Endothelial cell of umbilical vein (primary cell): ENCODE data around the gene FAM114A2.
"Not testable (repeated sequence)": the region's sequence is repeated elsewhere in the genome, so short reads cannot be mapped to it uniquely, and the experiment has no call there.

Experiments
- CTCF ChIP-seq, 2 donors: IDR thresholded peaks; 1 replicate in 1 of 2; 2 replicates in 1 of 2; pipeline ENCODE4 v1.5.1; 2011; ENCODE audit warnings: low read length in 2 of 2, mild to moderate bottlenecking in 2 of 2, moderate library complexity in 2 of 2, control low read depth in 1 of 2, inconsistent platforms in 1 of 2, low read depth in 1 of 2; ENCODE audit not compliant: insufficient read depth in 1 of 2; ENCODE audit errors: extremely low read depth in 1 of 2
- EZH2 ChIP-seq: IDR thresholded peaks from 2 replicates; pipeline ENCODE4 v1.6.1; 2012; ENCODE audit warnings: borderline replicate concordance, low read depth, mild to moderate bottlenecking, moderate library complexity, low read length, inconsistent platforms; ENCODE audit not compliant: severe bottlenecking
- GATA2 ChIP-seq: IDR thresholded peaks from 2 replicates; pipeline ENCODE4 v1.7.0; 2011; ENCODE audit warnings: low read depth, mild to moderate bottlenecking, moderate library complexity, mixed read lengths, low read length; ENCODE audit not compliant: insufficient read length, insufficient read depth
- JUN ChIP-seq: IDR thresholded peaks from 2 replicates; pipeline ENCODE4 v1.6.1; 2011; ENCODE audit warnings: borderline replicate concordance, low read depth; ENCODE audit not compliant: insufficient read length, insufficient read depth
- MYC ChIP-seq: IDR thresholded peaks from one replicate; pipeline ENCODE4 v1.6.1; 2011; ENCODE audit warnings: mild to moderate bottlenecking, low read depth, low read length
- POLR2A ChIP-seq: IDR thresholded peaks from 2 replicates; pipeline ENCODE4 v1.6.1; 2012; ENCODE audit warnings: low read depth, mild to moderate bottlenecking, control low read depth, low read length
- POLR2AphosphoS5 ChIP-seq: IDR thresholded peaks from 2 replicates; pipeline ENCODE4 v1.6.1; 2012; ENCODE audit warnings: low read depth, mild to moderate bottlenecking, control low read depth, low read length, moderate library complexity; ENCODE audit not compliant: insufficient read depth
- TF ChIP-seq, protein P1 (sequence below): IDR thresholded peaks from 2 replicates; pipeline ENCODE4 v1.6.1; 2011; ENCODE audit not compliant: insufficient read depth, insufficient read length

DNA sequence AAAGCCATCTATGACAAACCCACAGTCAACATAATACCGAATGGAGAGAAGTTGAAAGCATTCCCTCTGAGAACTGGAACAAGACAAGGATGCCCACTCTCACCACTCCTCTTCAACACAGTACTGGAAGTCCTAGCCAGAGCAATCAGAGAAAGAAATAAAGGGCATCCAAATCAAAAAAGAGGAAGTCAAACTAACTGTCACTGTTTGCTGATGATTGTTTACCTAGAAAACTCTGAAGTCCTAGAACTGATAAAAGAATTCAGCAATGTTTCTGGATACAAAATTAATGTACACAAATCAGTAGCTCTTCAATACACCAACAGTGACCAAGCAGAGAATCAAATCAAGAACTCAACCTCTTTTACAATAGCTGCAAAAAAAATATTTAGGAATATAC is 19.8 kb downstream of the FAM114A2 start:
- TF ChIP-seq POLR2A; CTCF (IDR thresholded peaks at IDR 0.05; ENCODE audit: extremely low read depth in 1 of 2, insufficient read depth in 1 of 2, low read depth in 1 of 2, low read length in 2 of 2); EZH2; POLR2AphosphoS5; JUN; MYC; GATA2: not testable (repeated sequence)
- TF ChIP-seq, protein P1, sequence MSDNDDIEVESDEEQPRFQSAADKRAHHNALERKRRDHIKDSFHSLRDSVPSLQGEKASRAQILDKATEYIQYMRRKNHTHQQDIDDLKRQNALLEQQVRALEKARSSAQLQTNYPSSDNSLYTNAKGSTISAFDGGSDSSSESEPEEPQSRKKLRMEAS, result not testable (repeated sequence)
